Ascending aorta (tissue), 2 donors: ENCODE results near the gene STK24. TPM values are rescaled to one million over a fixed set of nuclear protein-coding genes. Genes with fewer than 3 reads are reported as not detected.
A peak's percentile ranks its signal among the peaks of the same experiment; 100 is the strongest.

ENCODE experiments used
- DNase-seq, 2 donors: peaks; one replicate each; pipeline ENCODE4 v3.0.0-alpha.2; 2019; ENCODE audit warnings: low spot score in 2 of 2
- H3K27ac ChIP-seq, 2 donors: fragments of 200-600 bp; sonication (generic); one replicate each; pipeline ENCODE4 v1.5.1; 2016 to 2017; ENCODE audit warnings: mild to moderate bottlenecking in 1 of 2
- H3K27me3 ChIP-seq: fragments of 200-600 bp; sonication (generic); one replicate; pipeline ENCODE4 v1.5.1; 2017
- H3K36me3 ChIP-seq, 2 donors: fragments of 200-600 bp; sonication (generic); one replicate each; pipeline ENCODE4 v1.5.1; 2016
- H3K4me1 ChIP-seq, 2 donors: fragments of 200-600 bp; sonication (generic); one replicate each; pipeline ENCODE4 v1.5.1; 2016 to 2017; ENCODE audit warnings: mild to moderate bottlenecking in 1 of 2
- H3K4me3 ChIP-seq, 2 donors: fragments of 200-600 bp; sonication (generic); one replicate each; pipeline ENCODE4 v1.5.1; 2016 to 2017; ENCODE audit warnings: mild to moderate bottlenecking in 1 of 2
- H3K9me3 ChIP-seq, 2 donors: fragments of 200-600 bp; sonication (generic); one replicate each; pipeline ENCODE4 v1.5.1; 2016
- intact Hi-C: fragments of 100-400 bp; cut with DNase I; formaldehyde crosslinking; loops from one replicate; pipeline ENCODE4 v1.15.1; 2023
- total RNA-seq: library from RNA; depleted of rRNA; stranded (reverse); fragments of >200 nt; gene quantifications from one replicate; pipeline ENCODE4 v1.1.0, GENCODE V29; 2016
- TF ChIP-seq, protein P1 (sequence below), 3 experiments: fragments of 200-600 bp in 2 of 3; fragments of 450-650 bp in 1 of 3; sonication (generic) in 2 of 3; IDR thresholded peaks; one replicate each; pipeline ENCODE4 v1.5.1; 2016 to 2019; ENCODE audit warnings: antibody characterized with exemption in 3 of 3, mild to moderate bottlenecking in 1 of 3, moderate library complexity in 1 of 3

STK24 gene
- total RNA-seq, 1 donor from 2014 or later: 35.4 TPM

GRCh38 chr13:98538876-98539275, 38.0 kb downstream of the STK24 start:
- intact Hi-C loops: no loop called here
- no peaks in the 10 kb centered on the region for H3K27me3 ChIP-seq
- H3K4me1 ChIP-seq: peaks cover 3 to 11% of the 10 kb centered on the region in 2 donors
- DNase-seq: no peak
- no peak overlapping the region for H3K4me3 ChIP-seq
- H3K36me3 ChIP-seq: no peaks in the 10 kb centered on the region
- TF ChIP-seq, protein P1, sequence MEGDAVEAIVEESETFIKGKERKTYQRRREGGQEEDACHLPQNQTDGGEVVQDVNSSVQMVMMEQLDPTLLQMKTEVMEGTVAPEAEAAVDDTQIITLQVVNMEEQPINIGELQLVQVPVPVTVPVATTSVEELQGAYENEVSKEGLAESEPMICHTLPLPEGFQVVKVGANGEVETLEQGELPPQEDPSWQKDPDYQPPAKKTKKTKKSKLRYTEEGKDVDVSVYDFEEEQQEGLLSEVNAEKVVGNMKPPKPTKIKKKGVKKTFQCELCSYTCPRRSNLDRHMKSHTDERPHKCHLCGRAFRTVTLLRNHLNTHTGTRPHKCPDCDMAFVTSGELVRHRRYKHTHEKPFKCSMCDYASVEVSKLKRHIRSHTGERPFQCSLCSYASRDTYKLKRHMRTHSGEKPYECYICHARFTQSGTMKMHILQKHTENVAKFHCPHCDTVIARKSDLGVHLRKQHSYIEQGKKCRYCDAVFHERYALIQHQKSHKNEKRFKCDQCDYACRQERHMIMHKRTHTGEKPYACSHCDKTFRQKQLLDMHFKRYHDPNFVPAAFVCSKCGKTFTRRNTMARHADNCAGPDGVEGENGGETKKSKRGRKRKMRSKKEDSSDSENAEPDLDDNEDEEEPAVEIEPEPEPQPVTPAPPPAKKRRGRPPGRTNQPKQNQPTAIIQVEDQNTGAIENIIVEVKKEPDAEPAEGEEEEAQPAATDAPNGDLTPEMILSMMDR (IDR thresholded peaks at IDR 0.05): no peak
- H3K27ac ChIP-seq: no peak overlapping the region
- H3K9me3 ChIP-seq: no peaks in the 10 kb centered on the region

DNA sequence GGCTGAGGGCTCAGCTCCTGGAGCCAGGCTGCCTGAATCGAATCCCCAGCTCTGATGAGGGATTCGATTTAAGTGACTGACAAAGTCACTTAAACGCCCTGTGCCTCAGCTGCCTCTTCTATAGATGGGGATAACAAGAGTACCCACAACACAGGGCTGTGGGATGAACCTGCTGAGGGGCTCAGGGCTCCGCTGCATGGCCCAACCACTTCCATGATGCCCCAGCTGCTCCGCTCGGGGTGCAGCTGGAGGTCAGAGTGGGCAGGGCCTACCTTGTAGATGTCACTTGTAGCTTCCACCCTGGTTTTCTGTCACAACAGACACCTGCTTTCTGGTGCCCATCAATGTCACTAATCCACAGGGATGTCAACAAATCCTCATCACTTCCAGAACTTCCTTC, 39.2 kb downstream of the STK24 start:
- Histone ChIP-seq H3K4me1 (peaks cover 0 to 5% of the 10 kb centered on the region in 2 donors), H3K27me3 (no peaks in the 10 kb centered on the region), H3K36me3 (no peaks in the 10 kb centered on the region), H3K9me3 (no peaks in the 10 kb centered on the region), H3K27ac (no peak overlapping the region), H3K4me3 (no peak overlapping the region)
- TF ChIP-seq, protein P1 (IDR thresholded peaks at IDR 0.05): no peak
- intact Hi-C loops: no loop called here
- no peak for DNase-seq

DNA sequence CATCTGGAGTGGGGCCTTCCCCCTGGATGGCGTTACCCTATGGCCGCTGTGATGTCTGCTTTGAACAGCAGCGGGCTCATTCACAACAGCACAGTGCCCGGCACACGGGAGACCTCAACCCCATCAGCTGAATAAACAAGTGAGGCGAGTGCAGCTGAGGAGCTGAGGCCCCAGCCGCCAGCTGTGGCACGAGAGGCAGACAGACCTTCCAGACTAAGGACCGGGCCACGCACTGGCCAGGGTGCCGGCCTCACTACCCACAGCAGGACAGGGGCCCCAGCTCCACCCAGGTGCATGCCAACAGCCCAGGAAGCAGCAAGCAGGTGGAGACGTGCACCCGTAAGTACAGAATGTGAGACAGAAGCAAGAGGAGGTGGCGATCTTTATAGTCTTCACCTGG, 39.6 kb downstream of the STK24 start:
- peak in 1 of 2 donors; percentile 49 for DNase-seq
- intact Hi-C loops: no loop called here
- TF ChIP-seq, protein P1 (IDR thresholded peaks at IDR 0.05): no peak
- H3K36me3 ChIP-seq: no peaks in the 10 kb centered on the region
- no peak overlapping the region for H3K4me3 ChIP-seq
- no peaks in the 10 kb centered on the region for H3K27me3 ChIP-seq
- H3K9me3 ChIP-seq: no peaks in the 10 kb centered on the region
- no peak overlapping the region for H3K27ac ChIP-seq
- H3K4me1 ChIP-seq: peaks cover 0 to 5% of the 10 kb centered on the region in 2 donors

- Histone ChIP-seq H3K27ac (no peak overlapping the region), H3K4me3 (no peak overlapping the region), H3K27me3 (no peaks in the 10 kb centered on the region), H3K36me3 (no peaks in the 10 kb centered on the region), H3K4me1 (peaks cover 0 to 5% of the 10 kb centered on the region in 2 donors), H3K9me3 (no peaks in the 10 kb centered on the region)
- no peak for DNase-seq
- intact Hi-C loops: no loop called here
- TF ChIP-seq, protein P1 (IDR thresholded peaks at IDR 0.05): no peak
Observed at GRCh38 chr13:98536729-98537128, 40.2 kb downstream of the STK24 start.

GRCh38 chr13:98535501-98536354, 41.2 kb downstream of the STK24 start:
- peak in 1 of 2 donors; percentile 53 for DNase-seq
- TF ChIP-seq, protein P1 (IDR thresholded peaks at IDR 0.05): no peak
- H3K9me3 ChIP-seq: no peaks in the 10 kb centered on the region
- no peak overlapping the region for H3K4me3 ChIP-seq
- H3K27ac ChIP-seq: no peak overlapping the region
- no peaks in the 10 kb centered on the region for H3K36me3 ChIP-seq
- peaks cover 0 to under 1% of the 10 kb centered on the region in 2 donors for H3K4me1 ChIP-seq
- no peaks in the 10 kb centered on the region for H3K27me3 ChIP-seq
- intact Hi-C loops: no loop called here
